GM19240 (cell line): ENCODE measurements around the gene SLC30A1.

Experiments used
- DNase-seq: peaks from one replicate; pipeline ENCODE4 v3.0.0; 2011; ENCODE audit warnings: low spot score; ENCODE audit not compliant: insufficient read length

SLC30A1 gene

GRCh38 chr1:211609120-211610024 lies 30.4 kb upstream of the SLC30A1 start:
- DNase-seq: no peak

DNA sequence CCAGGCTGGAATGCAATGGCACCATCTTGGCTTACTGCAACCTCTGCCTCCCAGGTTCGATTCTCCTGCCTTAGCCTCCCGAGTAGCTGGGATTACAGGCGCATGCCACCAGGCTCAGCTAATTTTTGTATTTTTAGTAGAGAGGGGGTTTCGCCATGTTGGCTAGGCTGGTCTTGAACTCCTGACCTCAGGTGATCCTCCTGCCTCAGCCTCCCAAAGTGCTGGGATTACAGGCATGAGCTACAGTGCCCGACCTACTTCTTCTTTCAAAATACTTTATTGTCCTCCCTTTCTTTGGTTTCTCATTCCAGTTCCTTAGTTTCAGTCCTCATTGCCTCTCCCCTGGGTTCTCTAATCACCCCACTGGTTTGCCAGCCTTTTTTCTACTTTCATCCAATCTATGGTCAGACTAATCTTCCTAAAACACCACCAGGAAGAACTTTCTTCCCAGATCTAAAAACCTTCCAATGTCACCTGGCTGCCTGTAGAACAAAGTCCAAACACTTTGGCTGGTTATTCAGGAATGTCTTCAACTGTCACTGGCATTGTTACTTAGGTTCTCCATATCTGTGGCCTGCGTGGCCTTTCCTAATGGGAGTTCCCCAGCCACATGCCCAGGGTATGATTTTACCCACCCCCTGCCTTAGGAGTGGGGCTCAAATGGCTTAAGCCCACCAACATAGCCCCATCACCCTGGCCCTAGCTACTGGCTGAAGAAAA lies 29.0 kb upstream of the SLC30A1 start:
- DNase-seq: no peak

DNA sequence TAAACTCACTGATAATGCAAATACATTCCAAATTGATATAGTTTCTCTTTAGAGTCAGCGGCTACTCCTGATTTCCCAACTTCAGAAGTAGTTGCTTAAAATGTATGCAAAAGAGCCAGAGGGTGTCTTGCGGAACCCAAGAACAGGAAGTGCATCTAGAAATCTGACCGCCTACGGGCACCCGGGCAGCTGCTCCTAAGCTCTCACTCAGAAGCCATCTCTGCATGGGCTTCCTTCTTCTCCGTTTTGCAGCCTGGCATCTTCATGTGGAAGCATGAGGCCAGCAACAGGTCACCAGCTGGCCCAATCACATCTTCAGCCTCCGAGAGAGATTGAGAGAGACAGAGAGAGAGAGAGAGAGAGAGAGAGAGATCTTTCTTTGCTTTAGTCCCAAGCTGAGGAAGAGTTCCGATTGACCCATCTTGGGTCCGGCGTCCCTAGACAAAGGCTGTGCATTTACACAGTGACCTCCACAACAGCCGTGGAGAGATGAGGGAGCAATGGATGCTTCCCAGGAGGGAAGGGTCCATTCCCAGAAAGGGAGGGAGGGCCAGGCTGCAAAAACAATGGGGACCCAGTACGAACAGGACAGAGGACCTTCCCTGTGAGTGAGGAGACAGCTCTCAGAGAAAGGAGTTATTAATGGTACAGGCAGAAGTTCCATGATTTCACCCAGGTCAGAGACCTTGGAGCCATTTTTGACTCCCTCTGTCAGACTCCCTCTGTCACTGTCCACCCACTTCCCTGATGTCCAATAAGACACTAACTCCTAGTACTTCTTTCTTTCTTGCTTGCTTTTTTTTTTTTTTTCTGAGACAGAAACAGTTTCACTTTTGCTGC lies 28.2 kb upstream of the SLC30A1 start:
- peak; percentile 71 for DNase-seq

- no peak for DNase-seq
Measured at GRCh38 chr1:211606332-211606913, 27.5 kb upstream of the SLC30A1 start.

- no peak for DNase-seq
Measured at GRCh38 chr1:211605603-211606331, 26.8 kb upstream of the SLC30A1 start.

- DNase-seq: no peak
Measured at GRCh38 chr1:211605034-211605433, 26.1 kb upstream of the SLC30A1 start.

- no peak for DNase-seq
Measured at GRCh38 chr1:211604548-211604947, 25.6 kb upstream of the SLC30A1 start.

DNA sequence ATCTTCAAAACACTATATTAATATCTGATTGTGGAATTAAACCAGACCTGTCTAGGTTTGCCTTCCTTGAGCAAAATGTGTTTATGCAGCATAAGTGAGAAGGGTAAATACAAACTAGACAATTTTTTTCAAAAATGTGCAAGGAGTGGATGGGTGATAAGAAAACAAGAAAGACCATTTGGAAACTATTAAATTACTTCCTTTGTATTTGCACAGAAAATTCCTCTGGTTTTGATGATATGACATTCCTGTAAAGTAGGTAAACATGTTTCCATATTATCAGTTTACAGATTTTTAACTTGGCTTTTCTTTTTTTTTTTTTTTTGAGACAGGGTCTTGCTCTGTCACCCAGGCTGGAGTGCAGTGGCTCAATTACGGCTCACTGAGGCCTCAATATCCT lies 24.8 kb upstream of the SLC30A1 start:
- DNase-seq: no peak

DNA sequence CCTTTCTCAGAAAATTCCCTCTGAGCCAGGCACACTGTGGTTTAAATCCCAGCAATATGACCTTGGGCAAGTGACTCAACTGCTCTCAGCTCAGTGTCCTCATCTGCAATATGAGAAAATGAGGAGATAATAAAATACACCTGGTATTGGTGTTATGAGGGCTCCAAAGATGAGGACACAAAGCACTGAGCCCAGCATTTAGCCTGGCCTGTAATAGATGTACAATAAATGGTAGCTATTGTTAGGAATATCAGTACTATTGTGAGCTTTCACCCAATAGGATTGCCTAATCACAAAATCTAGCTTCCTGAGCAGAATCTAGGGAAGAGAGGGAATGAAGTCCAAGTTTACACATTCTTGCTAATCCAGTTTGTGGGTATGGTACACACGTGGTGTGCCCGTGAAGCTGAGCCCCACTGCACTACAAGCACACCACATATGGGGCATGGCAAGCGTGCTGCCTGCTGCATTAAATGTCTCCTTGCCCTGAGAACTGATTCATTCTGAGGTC lies 24.3 kb upstream of the SLC30A1 start:
- DNase-seq: no peak

GRCh38 chr1:211601982-211602670 lies 23.2 kb upstream of the SLC30A1 start:
- DNase-seq: no peak

GRCh38 chr1:211601159-211601558 lies 22.2 kb upstream of the SLC30A1 start:
- no peak for DNase-seq

DNA sequence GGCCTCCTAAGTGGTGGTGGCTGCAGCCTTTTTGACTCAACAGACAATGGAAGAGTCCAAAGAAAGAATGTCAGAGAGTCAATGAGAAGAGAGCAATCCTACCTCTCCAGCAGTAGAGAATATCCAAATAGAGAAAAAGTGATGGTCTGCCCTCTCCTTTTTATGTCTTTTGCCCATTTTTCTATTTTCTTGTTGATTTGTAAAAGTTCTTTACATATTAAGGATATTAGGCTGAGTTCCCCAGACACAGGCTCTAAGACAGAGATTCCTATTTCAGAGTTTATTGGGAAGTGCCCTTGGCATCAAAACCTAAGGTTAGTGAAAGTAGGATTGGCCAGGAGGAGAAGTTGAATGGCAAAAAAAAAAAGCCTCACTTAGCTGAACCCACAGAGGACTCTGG lies 20.3 kb upstream of the SLC30A1 start:
- no peak for DNase-seq

DNA sequence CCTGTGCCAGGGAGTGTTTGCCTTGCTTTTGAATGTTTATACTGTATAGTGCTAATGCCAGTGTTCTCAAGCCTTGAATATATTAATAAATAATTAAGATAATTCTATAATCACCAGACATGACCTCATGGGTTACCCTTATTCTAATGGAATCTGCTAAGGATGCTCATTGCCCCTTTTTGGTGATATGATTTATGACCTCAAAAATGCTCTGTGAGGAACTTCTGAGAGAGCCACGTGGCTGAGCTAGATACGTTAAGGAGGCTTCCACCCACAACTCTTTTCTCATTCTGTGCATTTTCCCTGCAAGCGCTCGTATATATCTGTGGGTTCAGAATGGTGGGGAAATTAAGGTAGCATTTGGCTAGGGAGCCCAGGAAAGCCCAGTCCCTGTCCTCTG lies 19.6 kb upstream of the SLC30A1 start:
- DNase-seq: no peak

DNA sequence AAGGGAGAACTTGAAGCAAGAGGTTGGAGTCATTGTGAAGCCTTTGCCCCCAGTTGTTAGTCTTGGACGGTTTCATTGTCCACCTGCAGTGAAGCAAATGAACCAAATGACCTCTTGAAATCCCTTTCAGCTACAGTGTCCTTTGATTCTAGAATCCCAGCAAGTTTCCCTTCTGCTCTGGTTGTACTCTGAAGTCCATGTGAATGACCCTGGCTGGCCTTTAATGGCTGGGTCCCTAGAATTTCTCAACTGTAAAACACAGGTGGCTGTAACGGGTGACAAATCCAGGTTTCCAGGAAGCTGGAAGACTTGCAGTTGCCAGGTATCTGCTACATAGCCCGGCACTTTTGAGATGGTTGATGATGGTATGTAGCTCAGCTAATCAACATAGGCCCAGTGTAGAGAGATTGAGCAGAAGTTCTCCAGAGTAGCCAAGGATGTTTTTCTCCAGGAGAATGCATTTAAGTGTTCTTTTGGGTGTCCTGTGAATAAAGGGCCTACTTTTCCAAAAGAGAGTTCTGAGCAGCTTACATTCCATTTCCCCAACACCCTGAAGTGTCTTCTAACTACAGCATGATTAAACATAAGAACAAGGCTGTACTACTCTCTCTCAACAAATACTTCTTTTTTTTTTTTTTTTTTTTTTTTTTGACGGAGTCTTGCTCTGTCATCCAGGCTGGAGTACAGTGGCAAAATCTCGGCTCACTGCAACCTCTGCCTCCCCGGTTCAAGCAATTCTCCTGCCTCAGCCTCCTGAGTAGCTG lies 17.6 kb upstream of the SLC30A1 start:
- DNase-seq: no peak

DNA sequence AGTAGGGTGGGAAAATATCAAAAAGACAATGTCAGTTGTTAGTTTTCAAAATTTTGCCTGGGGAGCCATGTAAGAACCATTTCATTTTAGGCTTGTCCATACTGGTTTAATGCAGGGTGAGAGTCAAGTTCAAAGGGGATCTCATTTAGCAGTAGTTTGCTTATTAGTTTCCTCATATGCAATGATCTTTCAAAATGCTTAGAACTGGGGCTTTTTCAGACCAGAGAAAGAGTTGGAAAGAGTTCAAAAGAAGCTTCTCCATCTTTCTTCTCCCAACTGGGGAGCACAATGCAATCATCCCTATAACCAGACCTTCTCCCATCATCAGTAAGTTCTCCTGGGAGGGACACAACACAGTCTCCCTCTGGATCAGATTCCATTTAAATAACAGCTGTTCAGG lies 16.5 kb upstream of the SLC30A1 start:
- no peak for DNase-seq

- DNase-seq: no peak
Measured at GRCh38 chr1:211591980-211592493, 13.1 kb upstream of the SLC30A1 start.

- DNase-seq: no peak
Measured at GRCh38 chr1:211589782-211590721, 11.1 kb upstream of the SLC30A1 start.

DNA sequence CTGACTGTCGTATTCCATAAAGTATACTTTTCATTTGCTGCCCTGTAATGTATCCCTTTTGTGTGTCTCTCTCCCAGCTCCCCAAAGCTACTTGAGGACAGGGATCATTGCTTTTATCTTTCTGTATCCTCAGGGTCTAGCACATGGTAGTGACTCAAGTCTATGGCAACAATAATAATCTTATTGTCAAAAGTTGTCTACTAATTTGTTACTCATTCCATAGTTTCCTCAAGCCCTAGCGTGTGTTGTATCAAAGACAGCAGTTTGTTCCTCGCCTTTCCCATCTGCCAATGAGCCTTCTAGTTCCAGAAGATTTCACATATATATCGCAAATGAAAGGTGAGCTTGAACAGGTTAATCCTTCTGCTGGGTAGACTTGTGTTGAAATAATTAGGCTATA lies 9.8 kb upstream of the SLC30A1 start:
- DNase-seq: no peak
